HepG2 (cell line): ENCODE measurements around the gene PDXDC1. TPM values are rescaled to one million over a fixed set of nuclear protein-coding genes. Genes with fewer than 3 reads are reported as not detected.
A peak's percentile ranks its signal among the peaks of the same experiment; 100 is the strongest.
"Not testable (repeated sequence)": the region's sequence is repeated elsewhere in the genome, so short reads cannot be mapped to it uniquely, and the experiment has no call there.

Experiments
- ATAC-seq: fragments of 200-7000 bp; cut with Tn5 transposase; 3 replicates; pipeline ENCODE4 v1.9.1; 2020; ENCODE audit warnings: mild to moderate bottlenecking, moderate library complexity
- BruUV-seq: library from RNA; stranded (reverse); fragments of 400-500 nt; replicated peaks from 2 replicates; lab custom pipeline; 2021; lab: Mats Ljungman, UMichigan
- CTCF ChIA-PET: fragments of 300-600 bp; formaldehyde crosslinking; extraction: SDS; loops from one replicate; lab custom pipeline; 2021; ENCODE audit warnings: low total read pairs, inconsistent platforms, low intra/inter-chr PET ratio; lab: Yijun Ruan, JAX
- POLR2A ChIA-PET: fragments of 350-600 bp; sonication (Branson Sonifier 250); formaldehyde crosslinking; loops from one replicate; lab custom pipeline; 2020; ENCODE audit warnings: antibody characterized with exemption, inconsistent platforms; lab: Yijun Ruan, JAX
- DNase-seq: peaks from one replicate; pipeline ENCODE4 v3.0.0-alpha.2; 2015; ENCODE audit warnings: low spot score
- FAIRE-seq: peaks from 3 replicates; lab custom pipeline; 2011; peaks lifted over from hg19 to GRCh38; lab: Jason Lieb, UNC
- H2AFZ ChIP-seq: one replicate; pipeline ENCODE4 v1.6.1; 2011; ENCODE audit warnings: low read length, inconsistent platforms
- H3K27ac ChIP-seq: fragments of 300-600 bp; 3 replicates; pipeline ENCODE4 v1.8.0; 2011; ENCODE audit warnings: mixed run types, mild to moderate bottlenecking, mixed read lengths, low read length, inconsistent platforms; ENCODE audit not compliant: insufficient read depth; ENCODE audit errors: extremely low read length
- H3K27me3 ChIP-seq, 2 experiments: fragments of 200-600 bp in 1 of 2; 2 replicates in 1 of 2; 3 replicates in 1 of 2; pipeline versions ENCODE4 v1.6.0 to v1.8.0; 2011; ENCODE audit warnings: low read length in 2 of 2, mild to moderate bottlenecking in 2 of 2, moderate library complexity in 2 of 2, inconsistent platforms in 1 of 2; ENCODE audit not compliant: insufficient read depth in 2 of 2, control insufficient read depth in 1 of 2
- H3K36me3 ChIP-seq, 2 experiments: fragments of 200-600 bp in 1 of 2; replicated peaks in 1 of 2; 2 replicates in 1 of 2; 3 replicates in 1 of 2; pipeline versions ENCODE4 v1.5.1 to v1.8.0; 2011; ENCODE audit warnings: low read length in 2 of 2, inconsistent platforms in 1 of 2; ENCODE audit not compliant: insufficient read depth in 2 of 2, control insufficient read depth in 1 of 2
- H3K4me1 ChIP-seq: 2 replicates; pipeline ENCODE4 v1.5.1; 2012; ENCODE audit warnings: low read length, inconsistent platforms; ENCODE audit not compliant: insufficient read depth
- H3K4me2 ChIP-seq: 2 replicates; pipeline ENCODE4 v1.6.0; 2011; ENCODE audit warnings: low read depth, low read length, inconsistent platforms
- H3K4me3 ChIP-seq, 3 experiments: fragments of 200-600 bp in 1 of 3; sonication (generic), shearing (Covaris generic) in 1 of 3; replicated peaks in 1 of 3; 2 replicates each; pipeline ENCODE4 v1.5.1; 2011 to 2016; ENCODE audit warnings: low read length in 3 of 3, inconsistent platforms in 2 of 3, low read depth in 2 of 3, mild to moderate bottlenecking in 2 of 3, control low read depth in 1 of 3, mixed read lengths in 1 of 3; ENCODE audit not compliant: insufficient read depth in 1 of 3
- H3K79me2 ChIP-seq: one replicate; pipeline ENCODE4 v1.6.1; 2011; ENCODE audit warnings: low read length, inconsistent platforms; ENCODE audit not compliant: insufficient read depth
- H3K9ac ChIP-seq: 2 replicates; pipeline ENCODE4 v1.6.0; 2011; ENCODE audit warnings: mild to moderate bottlenecking, low read depth, low read length, inconsistent platforms; ENCODE audit not compliant: insufficient read depth
- H3K9me3 ChIP-seq: 2 replicates; pipeline ENCODE4 v1.5.1; 2012; ENCODE audit warnings: mild to moderate bottlenecking, low read length
- H4K20me1 ChIP-seq: 2 replicates; pipeline ENCODE4 v1.6.0; 2011; ENCODE audit warnings: inconsistent platforms, mild to moderate bottlenecking, low read length, moderate library complexity; ENCODE audit not compliant: insufficient read depth
- ZBTB40 ChIP-seq, 2 experiments: fragments of 450-650 bp in 1 of 2; sonication (generic) in 1 of 2; formaldehyde crosslinking in 1 of 2; IDR thresholded peaks; 2 replicates each; pipeline versions ENCODE4 v1.6.1 to v1.8.0; 2016 to 2022; ENCODE audit warnings: antibody characterized with exemption in 1 of 2, mild to moderate bottlenecking in 1 of 2, missing genetic modification reagents in 1 of 2
- ZNF800 ChIP-seq: sonication (generic); formaldehyde crosslinking; IDR thresholded peaks from 2 replicates; pipeline ENCODE4 v1.4.0; 2020; ENCODE audit warnings: missing genetic modification reagents
- WGBS: methylation state at CpG from one replicate; pipeline ENCODE4 v1.1.6; 2017; ENCODE audit warnings: low lambda C conversion rate; 5-methylcytosine and 5-hydroxymethylcytosine counted together
- in situ Hi-C: cut with HindIII; loops from 2 replicates; pipeline ENCODE4 v1.10.0; 2017; ENCODE audit warnings: low pct_unique_long_range_greater_than_20kb; ENCODE audit not compliant: extremely low pct_ligation_motif_present
- intact Hi-C: fragments of 100-400 bp; cut with micrococcal nuclease; formaldehyde crosslinking; loops from one replicate; pipeline ENCODE4 v1.10.0; 2022; ENCODE audit not compliant: unreplicated experiment
- polyA plus RNA-seq, 8 experiments: library from polyadenylated mRNA; depleted of rRNA in 3 of 8; stranded (reverse) in 7 of 8; unstranded in 1 of 8; fragments of >200 nt; fragmentation: Illumina TruSeq in 4 of 8; extraction: Trizol in 4 of 8; gene quantifications; 2 replicates each; pipeline versions ENCODE4 v1.2.1 to v1.2.3, GENCODE V29; 2011 to 2016; ENCODE audit warnings: low read depth in 4 of 8, missing spikeins in 1 of 8, mixed read lengths in 1 of 8; ENCODE audit not compliant: insufficient read depth in 1 of 8
- total RNA-seq, 5 experiments: library from RNA; depleted of rRNA; stranded (reverse); fragments of >200 nt; fragmentation: Illumina TruSeq; extraction: Trizol; gene quantifications; 2 replicates each; pipeline ENCODE4 v1.2.3, GENCODE V29; 2016; ENCODE audit warnings: low read depth in 1 of 5

Gene PDXDC1
- total and polyA plus RNA-seq, 2 of the 13 experiments (the other 11 are each of a cell fraction or from before 2014, with no cell fraction given), result 133 to 169 TPM

DNA sequence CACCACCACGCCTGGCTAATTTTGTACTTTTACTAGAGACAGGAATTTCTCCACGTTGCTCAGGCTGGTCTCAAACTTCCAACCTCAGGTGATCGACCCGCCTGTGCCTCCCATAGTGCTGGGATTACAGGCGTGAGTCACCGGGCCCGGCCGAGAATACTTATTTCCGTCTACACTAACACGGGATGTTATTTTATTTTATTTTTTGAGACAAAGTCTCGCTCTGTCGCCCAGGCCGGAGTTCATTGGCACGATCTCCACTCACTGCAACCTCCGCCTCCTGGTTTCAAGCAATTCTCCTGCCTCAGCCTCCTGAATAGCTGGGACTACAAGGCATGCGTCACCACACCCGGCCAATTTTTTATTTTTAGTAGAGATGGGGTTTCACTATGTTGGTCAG lies 9.5 kb upstream of the PDXDC1 start (continued):
- TF ChIP-seq ZNF800 (CRISPR knock-in tag), result no peak

DNA sequence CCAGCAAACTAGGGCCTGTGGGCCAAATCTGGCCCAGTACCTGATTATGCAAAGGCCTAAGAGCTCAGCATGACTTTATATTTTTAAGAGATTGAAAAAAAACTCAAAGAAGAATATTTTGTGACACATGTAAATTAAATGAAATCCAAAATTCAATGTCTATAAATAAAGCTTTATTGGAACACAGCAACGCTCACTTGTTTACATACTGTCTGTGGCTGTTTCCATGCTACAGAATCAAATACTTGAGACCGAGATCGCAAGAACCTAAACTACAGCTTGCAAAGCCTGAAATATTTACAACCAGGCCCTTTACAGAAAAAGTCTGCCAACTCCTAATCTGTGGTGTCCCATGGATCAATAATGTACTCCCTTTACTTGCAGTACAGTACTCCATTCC lies 5.0 kb upstream of the PDXDC1 start:
- ATAC-seq, H3K36me3 ChIP-seq, H3K79me2 ChIP-seq, POLR2A ChIA-PET, DNase-seq, H3K27ac ChIP-seq, H3K27me3 ChIP-seq, H3K9me3 ChIP-seq, CTCF ChIA-PET, H3K4me2 ChIP-seq, H3K9ac ChIP-seq, H4K20me1 ChIP-seq, BruUV-seq, FAIRE-seq, H2AFZ ChIP-seq, in situ Hi-C loops, intact Hi-C loops, H3K4me3 ChIP-seq: not testable (repeated sequence)
- peaks cover 17% of the 10 kb centered on the region for H3K4me1 ChIP-seq
- 70% methylated on average over 3 of the region's 3 CpGs for WGBS
- peak; percentile 54 for TF ChIP-seq ZBTB40 (IDR thresholded peaks at IDR 0.05)
- TF ChIP-seq ZBTB40 (CRISPR knock-in tag; IDR thresholded peaks at IDR 0.05), result peak; percentile 59; the same call in 1 of the 2 replicates
